Measurements from ENCODE around the gene JAZF1.

The JAZF1 gene

DNA sequence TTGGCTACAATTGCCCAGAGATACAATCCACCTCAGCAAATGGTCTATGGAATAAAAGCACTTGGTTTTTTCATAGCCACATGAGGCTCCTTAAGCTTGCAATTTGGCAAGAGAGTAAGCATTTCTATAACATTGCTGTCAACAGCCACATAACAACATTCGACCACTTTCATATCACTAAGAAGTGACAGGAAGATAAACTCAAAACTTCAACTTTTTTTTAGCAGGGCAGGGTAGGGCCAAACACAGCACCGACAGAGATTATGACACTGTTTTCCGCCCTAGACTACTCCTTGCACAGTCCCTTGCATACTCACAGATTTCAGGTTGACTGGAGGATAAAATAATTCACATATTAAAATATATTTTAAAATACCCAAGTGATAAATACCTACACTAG is 185.4 kb downstream of the JAZF1 start:
- TF ChIP-seq CTCF (IDR thresholded peaks at IDR 0.05; ENCODE audit: low read depth, low read length, missing control alignments), result no peak
- H3K4me3 ChIP-seq (ENCODE audit: low read depth, low read length), result no peak overlapping the region
- DNase-seq (ENCODE audit: low read depth), result no peak

DNA sequence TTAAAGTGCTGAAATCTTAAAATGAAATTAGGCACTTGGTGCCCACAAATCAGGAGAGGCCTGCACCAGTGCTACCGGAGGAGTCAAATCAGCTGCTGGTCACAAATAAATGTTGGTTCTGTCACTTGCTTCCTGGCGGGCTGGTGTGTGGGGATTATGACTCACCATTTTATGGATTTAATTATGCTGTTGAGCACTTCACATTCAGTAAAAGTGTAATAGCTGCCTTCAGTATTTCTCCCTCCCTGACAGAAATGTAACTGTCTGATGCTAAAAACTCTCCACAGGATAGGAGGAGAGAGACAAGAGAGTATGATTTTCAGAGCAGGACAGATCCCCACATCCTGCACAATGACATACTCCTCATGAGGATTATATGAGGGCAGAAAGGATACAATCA is 186.0 kb downstream of the JAZF1 start:
- no peak for TF ChIP-seq CTCF (IDR thresholded peaks at IDR 0.05; ENCODE audit: low read depth, low read length, missing control alignments)
- no peak for DNase-seq (ENCODE audit: low read depth)
- H3K4me3 ChIP-seq (ENCODE audit: low read depth, low read length), result no peak overlapping the region

- H3K4me3 ChIP-seq (ENCODE audit: low read depth, low read length), result no peak overlapping the region
- TF ChIP-seq CTCF (IDR thresholded peaks at IDR 0.05; ENCODE audit: low read depth, low read length, missing control alignments), result no peak
- no peak for DNase-seq (ENCODE audit: low read depth)
These were observed 187.7 kb downstream of the JAZF1 start for GRCh38 chr7:27992755-27993493.

GRCh38 chr7:27992097-27992496 is 188.5 kb downstream of the JAZF1 start:
- no peak overlapping the region for H3K4me3 ChIP-seq (ENCODE audit: low read depth, low read length)
- DNase-seq (ENCODE audit: low read depth), result no peak
- no peak for TF ChIP-seq CTCF (IDR thresholded peaks at IDR 0.05; ENCODE audit: low read depth, low read length, missing control alignments)

DNA sequence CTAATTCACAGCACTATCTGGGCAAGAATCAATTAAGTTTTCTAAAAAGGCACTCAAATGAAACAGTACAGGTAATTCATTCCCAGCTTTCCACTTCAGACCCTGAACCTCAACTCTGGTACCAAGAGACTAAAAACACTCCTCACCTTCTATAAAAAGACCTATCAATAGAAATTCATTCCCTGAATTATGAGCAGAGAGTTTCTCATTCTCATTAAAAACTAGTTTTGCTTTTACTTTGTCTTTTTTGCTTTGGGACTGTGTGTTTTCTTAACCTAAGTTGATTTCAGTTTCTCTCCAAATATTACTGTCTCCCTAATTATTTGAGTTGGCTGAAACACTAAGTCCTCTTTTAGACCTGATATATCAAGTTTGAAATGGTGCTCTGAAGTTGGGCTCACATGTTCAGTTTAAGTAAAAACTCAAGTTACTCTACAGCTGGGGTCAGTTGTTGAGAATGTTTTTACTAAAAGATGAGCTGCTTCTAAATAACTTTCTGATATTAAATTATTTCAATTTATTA is 189.5 kb downstream of the JAZF1 start:
- TF ChIP-seq CTCF (IDR thresholded peaks at IDR 0.05; ENCODE audit: low read depth, low read length, missing control alignments), result no peak
- DNase-seq (ENCODE audit: low read depth), result no peak
- H3K4me3 ChIP-seq (ENCODE audit: low read depth, low read length), result no peak overlapping the region

GRCh38 chr7:27976531-27976930 is 204.1 kb downstream of the JAZF1 start:
- DNase-seq (ENCODE audit: low read depth), result no peak
- no peak for TF ChIP-seq CTCF (IDR thresholded peaks at IDR 0.05; ENCODE audit: low read depth, low read length, missing control alignments)
- H3K4me3 ChIP-seq (ENCODE audit: low read depth, low read length), result no peak overlapping the region

DNA sequence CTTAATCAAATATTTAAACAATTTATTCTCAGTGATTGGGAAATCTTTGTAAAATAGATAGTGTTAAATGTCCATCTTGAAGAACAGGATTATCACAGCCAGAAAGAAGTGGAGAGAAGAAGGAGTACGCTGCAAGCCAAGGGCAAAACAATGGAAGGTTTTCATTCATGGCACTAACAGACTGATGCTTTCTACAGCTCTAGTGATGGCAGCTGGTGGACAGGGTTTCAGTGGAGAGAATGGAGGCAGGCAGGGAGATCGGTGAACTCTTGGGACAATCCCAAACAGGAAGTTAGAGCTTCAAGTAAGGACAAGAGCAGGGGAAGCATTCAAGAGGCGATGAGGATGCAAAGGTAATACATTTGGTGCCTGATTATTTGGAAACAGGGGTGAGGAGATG is 207.0 kb downstream of the JAZF1 start:
- no peak for DNase-seq (ENCODE audit: low read depth)
- TF ChIP-seq CTCF (IDR thresholded peaks at IDR 0.05; ENCODE audit: low read depth, low read length, missing control alignments), result no peak
- H3K4me3 ChIP-seq (ENCODE audit: low read depth, low read length), result no peak overlapping the region
